Erythroblast (primary cell): Measurements from ENCODE around the gene CHST8.

Source experiments
- GATA1 ChIP-seq: IDR thresholded peaks from 2 replicates; pipeline ENCODE4 v1.6.1; 2011; ENCODE audit warnings: low read depth, mild to moderate bottlenecking, control low read depth, low read length, moderate library complexity
- POLR2A ChIP-seq: IDR thresholded peaks from 2 replicates; pipeline ENCODE4 v1.6.1; 2011; ENCODE audit warnings: mild to moderate bottlenecking, low read length

- TF ChIP-seq POLR2A (no peak), GATA1 (no peak)
Observed at GRCh38 chr19:33704271-33704670, 82.5 kb downstream of the CHST8 start.
